HCT116 (cell line): ENCODE data around the gene DCDC2. TPM values are rescaled to one million over a fixed set of nuclear protein-coding genes. Genes with fewer than 3 reads are reported as not detected.

ENCODE experiments used
- ATAC-seq: fragments of 200-7000 bp; cut with Tn5 transposase; 2 replicates; pipeline ENCODE4 v1.9.1; 2020; ENCODE audit warnings: mild to moderate bottlenecking, moderate library complexity
- BruUV-seq: library from RNA; stranded (reverse); fragments of 400-500 nt; replicated peaks from 2 replicates; lab custom pipeline; 2021; lab: Mats Ljungman, UMichigan
- CTCF ChIA-PET: fragments of 300-600 bp; sonication (Branson Sonifier 250); formaldehyde crosslinking; loops from one replicate; lab custom pipeline; 2021; ENCODE audit warnings: antibody characterized with exemption; lab: Charles Lee
- POLR2A ChIA-PET: fragments of 300-600, 350-600 bp; sonication (Branson Sonifier 250); formaldehyde crosslinking; loops from one replicate; lab custom pipeline; 2021; ENCODE audit warnings: antibody characterized with exemption; lab: Charles Lee
- RAD21 ChIA-PET, 2 experiments: fragments of 300-600 bp; sonication (Branson Sonifier 250); formaldehyde crosslinking; loops; one replicate each; lab custom pipeline; 2023; ENCODE audit warnings: low total read pairs in 2 of 2; ENCODE audit not compliant: uncharacterized antibody in 2 of 2, unreplicated experiment in 2 of 2, low non-redundant PET in 1 of 2; lab: Charles Lee
- DNase-seq: peaks from one replicate; pipeline ENCODE4 v3.0.0-alpha.2; 2010; ENCODE audit warnings: low read depth, low spot score
- H2AFZ ChIP-seq: fragments of 200-600 bp; shearing (Covaris generic), sonication (generic); 2 replicates; pipeline ENCODE4 v1.6.1; 2017; ENCODE audit warnings: low read depth, mixed run types, mixed read lengths, antibody characterized with exemption, low read length; ENCODE audit not compliant: poor library complexity, severe bottlenecking
- H3K27ac ChIP-seq: 2 replicates; pipeline ENCODE4 v1.5.1; 2012; ENCODE audit warnings: low read depth, low read length
- H3K27me3 ChIP-seq: fragments of 200-600 bp; sonication (generic); 2 replicates; pipeline ENCODE4 v1.6.1; 2016; ENCODE audit warnings: mixed run types, low read length, mixed read lengths; ENCODE audit not compliant: insufficient read depth
- H3K36me3 ChIP-seq, 2 experiments: fragments of 200-500 bp in 1 of 2; fragments of 200-600 bp in 1 of 2; sonication (Bioruptor generic) in 1 of 2; sonication (generic) in 1 of 2; 2 replicates each; pipeline versions ENCODE4 v1.5.1 to v1.6.1; 2014 to 2016; ENCODE audit warnings: low read length in 2 of 2, inconsistent platforms in 1 of 2, mixed read lengths in 1 of 2, mixed run types in 1 of 2; ENCODE audit not compliant: insufficient read depth in 2 of 2, control insufficient read depth in 1 of 2
- H3K4me1 ChIP-seq, 2 experiments: fragments of 200-600 bp in 1 of 2; sonication (generic) in 1 of 2; 2 replicates each; pipeline versions ENCODE4 v1.5.1 to v1.6.1; 2012 to 2017; ENCODE audit warnings: low read length in 2 of 2, inconsistent platforms in 1 of 2, mild to moderate bottlenecking in 1 of 2, mixed read lengths in 1 of 2, mixed run types in 1 of 2, moderate library complexity in 1 of 2; ENCODE audit not compliant: insufficient read depth in 2 of 2, control insufficient read depth in 1 of 2
- H3K4me2 ChIP-seq: fragments of 200-600 bp; sonication (generic); 2 replicates; pipeline ENCODE4 v1.6.1; 2017; ENCODE audit warnings: mixed run types, low read length, mixed read lengths
- H3K4me3 ChIP-seq, 2 experiments: fragments of 200-600 bp in 1 of 2; sonication (generic) in 1 of 2; replicated peaks in 1 of 2; 2 replicates each; pipeline ENCODE4 v1.5.1; 2011 to 2016; ENCODE audit warnings: low read length in 2 of 2, control low read depth in 1 of 2, low read depth in 1 of 2, mild to moderate bottlenecking in 1 of 2, mixed read lengths in 1 of 2, mixed run types in 1 of 2
- H3K79me2 ChIP-seq: fragments of 200-600 bp; sonication (generic); 2 replicates; pipeline ENCODE4 v1.6.1; 2017; ENCODE audit warnings: mild to moderate bottlenecking, mixed run types, low read length, moderate library complexity, mixed read lengths; ENCODE audit not compliant: insufficient read depth
- H3K9ac ChIP-seq: fragments of 200-600 bp; sonication (generic); 2 replicates; pipeline ENCODE4 v1.6.1; 2016; ENCODE audit warnings: low read length, mixed read lengths
- H3K9me2 ChIP-seq: fragments of 200-600 bp; sonication (generic), shearing (Covaris generic); 2 replicates; pipeline ENCODE4 v1.6.1; 2017; ENCODE audit warnings: mixed run types, mild to moderate bottlenecking, moderate library complexity; ENCODE audit not compliant: insufficient read depth
- H3K9me3 ChIP-seq, 2 experiments: fragments of 200-500 bp in 1 of 2; fragments of 200-600 bp in 1 of 2; sonication (Bioruptor generic) in 1 of 2; sonication (generic) in 1 of 2; 2 replicates each; pipeline ENCODE4 v1.6.1; 2014 to 2017; ENCODE audit warnings: low read length in 2 of 2, mixed read lengths in 2 of 2, inconsistent platforms in 1 of 2, low read depth in 1 of 2, mild to moderate bottlenecking in 1 of 2, mixed run types in 1 of 2, moderate library complexity in 1 of 2; ENCODE audit not compliant: control insufficient read depth in 1 of 2, insufficient read depth in 1 of 2
- H4K20me1 ChIP-seq: fragments of 200-600 bp; sonication (generic), shearing (Covaris generic); 2 replicates; pipeline ENCODE4 v1.6.1; 2017; ENCODE audit warnings: mixed run types, mild to moderate bottlenecking, moderate library complexity; ENCODE audit not compliant: insufficient read depth
- ATF3 ChIP-seq: IDR thresholded peaks from 2 replicates; pipeline ENCODE4 v1.6.1; 2012
- CBX3 ChIP-seq: IDR thresholded peaks from 2 replicates; pipeline ENCODE4 v1.6.1; 2012; ENCODE audit warnings: low read depth
- CEBPB ChIP-seq: IDR thresholded peaks from 2 replicates; pipeline ENCODE4 v1.6.1; 2012; ENCODE audit warnings: low read depth
- EGR1 ChIP-seq: IDR thresholded peaks from 2 replicates; pipeline ENCODE4 v1.6.1; 2012; ENCODE audit warnings: low read depth
- EZH2phosphoT487 ChIP-seq: fragments of 200-600 bp; IDR thresholded peaks from 2 replicates; pipeline ENCODE4 v1.6.1; 2018; ENCODE audit warnings: antibody characterized with exemption, borderline replicate concordance
- FOSL1 ChIP-seq: IDR thresholded peaks from 2 replicates; pipeline ENCODE4 v1.6.1; 2012; ENCODE audit warnings: low read depth
- MAX ChIP-seq: IDR thresholded peaks from 2 replicates; pipeline ENCODE4 v1.6.1; 2012
- POLR2A ChIP-seq: IDR thresholded peaks from 2 replicates; pipeline ENCODE4 v1.7.0; 2011; ENCODE audit warnings: borderline replicate concordance; ENCODE audit not compliant: insufficient read depth, insufficient read length; ENCODE audit errors: extremely low read depth
- POLR2AphosphoS5 ChIP-seq: IDR thresholded peaks from 2 replicates; pipeline ENCODE4 v1.6.1; 2011; ENCODE audit warnings: mild to moderate bottlenecking, low read depth, low read length, moderate library complexity
- RAD21 ChIP-seq: IDR thresholded peaks from 2 replicates; pipeline ENCODE4 v1.6.1; 2012; ENCODE audit warnings: low read depth, mild to moderate bottlenecking
- SIN3A ChIP-seq: IDR thresholded peaks from 2 replicates; pipeline ENCODE4 v1.6.1; 2012; ENCODE audit warnings: low read depth
- TCF7L2 ChIP-seq: IDR thresholded peaks from 2 replicates; pipeline ENCODE4 v1.7.0; 2011; ENCODE audit warnings: borderline replicate concordance, inconsistent platforms; ENCODE audit not compliant: insufficient read depth, insufficient read length; ENCODE audit errors: extremely low read depth
- YY1 ChIP-seq: IDR thresholded peaks from 2 replicates; pipeline ENCODE4 v1.6.1; 2011; ENCODE audit warnings: low read length, low read depth, moderate library complexity, mild to moderate bottlenecking; ENCODE audit not compliant: insufficient replicate concordance; ENCODE audit errors: extremely low read depth
- ZBTB33 ChIP-seq: IDR thresholded peaks from 2 replicates; pipeline ENCODE4 v1.6.1; 2011; ENCODE audit warnings: mild to moderate bottlenecking, low read length, moderate library complexity; ENCODE audit not compliant: insufficient replicate concordance; ENCODE audit errors: extremely low read depth
- ZNF274 ChIP-seq: fragments of 200-500 bp; sonication (Bioruptor generic); IDR thresholded peaks from 2 replicates; pipeline ENCODE4 v1.6.1; 2014; ENCODE audit warnings: mild to moderate bottlenecking, low read depth, low read length, inconsistent platforms
- intact Hi-C: fragments of 100-400 bp; cut with micrococcal nuclease; formaldehyde crosslinking; loops from 2 replicates; pipeline ENCODE4 v1.10.0; 2022
- total RNA-seq: library from RNA; stranded (reverse); gene quantifications from one replicate; pipeline ENCODE4 v1.2.1, GENCODE V29; 2021; ENCODE audit not compliant: unreplicated experiment

DCDC2 gene
- total RNA-seq, 1 experiment from 2014 or later, result 0.17 TPM

GRCh38 chr6:24183584-24183983 lies 174.3 kb downstream of the DCDC2 start (continued):
- TF ChIP-seq ZNF274 (no peak), TCF7L2 (no peak)

- Histone ChIP-seq H3K27me3 (peaks cover 4% of the 10 kb centered on the region; the same call in 1 of the 2 replicates), H3K36me3 (no peaks in the 10 kb centered on the region), H3K79me2 (no peaks in the 10 kb centered on the region), H3K9me3 (no peaks in the 10 kb centered on the region)
- RAD21 ChIA-PET, result no interaction called here
- no TSS peak for BruUV-seq
- TF ChIP-seq ATF3 (no peak), POLR2AphosphoS5 (no peak), FOSL1 (no peak), CEBPB (no peak), YY1 (no peak), EZH2phosphoT487 (no peak), ZBTB33 (no peak), POLR2A (no peak), MAX (no peak), CBX3 (no peak), TCF7L2 (no peak), SIN3A (no peak), EGR1 (no peak), RAD21 (no peak)
- TF ChIP-seq, all 23 proteins: peak for 0
- POLR2A ChIA-PET, result no interaction called here
- H3K4me2 ChIP-seq, result no peak overlapping the region
- CTCF ChIA-PET, result no interaction called here
- no peak overlapping the region for H2AFZ ChIP-seq
- ATAC-seq (no peak), DNase-seq (no peak)
- no peaks in the 10 kb centered on the region for H4K20me1 ChIP-seq
- no peak overlapping the region for H3K27ac ChIP-seq
- no peaks in the 10 kb centered on the region for H3K9me2 ChIP-seq
- H3K4me3 ChIP-seq, result no peak overlapping the region
- intact Hi-C loops, result no loop called here
- no peak overlapping the region for H3K9ac ChIP-seq
- no peaks in the 10 kb centered on the region for H3K4me1 ChIP-seq
Measured at GRCh38 chr6:24157886-24158285, 200.0 kb downstream of the DCDC2 start.
